Body of pancreas (tissue), 4 donors: ENCODE data around the gene AUTS2. TPM values are rescaled to one million over a fixed set of nuclear protein-coding genes. Genes with fewer than 3 reads are reported as not detected.

Experiments
- ATAC-seq: fragments of 150-250 bp; one replicate; pipeline ENCODE4 v1.9.1; 2016
- DNase-seq, 4 donors: peaks; one replicate each; pipeline ENCODE4 v3.0.0-alpha.2; 2019
- H3K27ac ChIP-seq, 4 donors: fragments of 200-600 bp; sonication (generic); 1 replicate in 3 of 4; 2 replicates in 1 of 4; pipeline versions ENCODE4 v1.5.1 to v1.6.1; 2016 to 2019; ENCODE audit warnings: mild to moderate bottlenecking in 1 of 4, mixed read lengths in 1 of 4, moderate library complexity in 1 of 4
- H3K27me3 ChIP-seq, 2 donors: fragments of 200-600 bp; sonication (generic); one replicate each; pipeline ENCODE4 v1.6.0; 2016; ENCODE audit warnings: mild to moderate bottlenecking in 1 of 2
- H3K36me3 ChIP-seq, 2 donors: fragments of 200-600 bp; sonication (generic); replicated peaks in 1 of 2; 2 replicates each; pipeline ENCODE4 v1.5.1; 2016; ENCODE audit warnings: low read depth in 2 of 2; ENCODE audit not compliant: insufficient read depth in 1 of 2
- H3K4me1 ChIP-seq: fragments of 200-600 bp; sonication (generic); one replicate; pipeline ENCODE4 v1.6.0; 2016
- H3K4me3 ChIP-seq, 2 donors: fragments of 200-600 bp; sonication (generic); 1 replicate in 1 of 2; 2 replicates in 1 of 2; pipeline ENCODE4 v1.5.1; 2016 to 2019
- H3K9me3 ChIP-seq, 3 donors: fragments of 200-600 bp; sonication (generic); 1 replicate in 2 of 3; 2 replicates in 1 of 3; pipeline ENCODE4 v1.5.1; 2016
- POLR2A ChIP-seq, 3 donors: fragments of 450-650 bp; IDR thresholded peaks; one replicate each; pipeline ENCODE4 v1.6.1; 2016; ENCODE audit warnings: antibody characterized with exemption in 3 of 3, mild to moderate bottlenecking in 2 of 3
- WGBS, 2 donors: methylation state at CpG; one replicate each; pipeline ENCODE4 v1.1.5; 2017; 5-methylcytosine and 5-hydroxymethylcytosine counted together
- intact Hi-C: fragments of 100-400 bp; cut with DNase I; formaldehyde crosslinking; loops from one replicate; pipeline ENCODE4 v1.15.1; 2023
- total RNA-seq, 2 donors: library from RNA; depleted of rRNA; stranded (reverse); fragments of >200 nt; gene quantifications; one replicate each; pipeline ENCODE4 v1.1.0, GENCODE V29; 2016
- TF ChIP-seq, protein P1 (sequence below), 7 experiments: fragments of 450-650 bp in 4 of 7; fragments of 200-600 bp in 3 of 7; sonication (generic) in 3 of 7; IDR thresholded peaks; one replicate each; pipeline ENCODE4 v1.5.1; 2016 to 2019; ENCODE audit warnings: antibody characterized with exemption in 7 of 7

AUTS2 gene
- total RNA-seq, 2 donors from 2014 or later, result 11.7 to 18.5 TPM

DNA sequence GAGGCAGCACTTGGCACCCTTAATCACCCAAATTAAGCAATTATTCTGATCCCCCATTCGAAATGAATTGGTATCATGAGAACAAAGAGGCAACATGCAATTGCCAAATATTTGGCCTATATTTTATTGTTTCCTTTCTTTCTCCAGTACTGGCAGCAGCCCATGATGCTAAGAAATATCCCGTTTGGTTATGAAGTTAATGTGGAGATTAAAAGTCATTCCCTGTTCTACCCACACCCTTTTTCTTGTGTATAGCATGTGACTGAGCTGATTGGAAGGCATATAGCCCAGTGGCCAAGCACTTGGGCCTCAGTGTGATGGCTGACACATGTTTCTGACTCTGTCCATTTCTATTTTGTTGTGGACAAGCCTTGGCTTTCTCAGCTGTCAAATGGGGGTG is 841.4 kb downstream of the AUTS2 start:
- TF ChIP-seq, protein P1, sequence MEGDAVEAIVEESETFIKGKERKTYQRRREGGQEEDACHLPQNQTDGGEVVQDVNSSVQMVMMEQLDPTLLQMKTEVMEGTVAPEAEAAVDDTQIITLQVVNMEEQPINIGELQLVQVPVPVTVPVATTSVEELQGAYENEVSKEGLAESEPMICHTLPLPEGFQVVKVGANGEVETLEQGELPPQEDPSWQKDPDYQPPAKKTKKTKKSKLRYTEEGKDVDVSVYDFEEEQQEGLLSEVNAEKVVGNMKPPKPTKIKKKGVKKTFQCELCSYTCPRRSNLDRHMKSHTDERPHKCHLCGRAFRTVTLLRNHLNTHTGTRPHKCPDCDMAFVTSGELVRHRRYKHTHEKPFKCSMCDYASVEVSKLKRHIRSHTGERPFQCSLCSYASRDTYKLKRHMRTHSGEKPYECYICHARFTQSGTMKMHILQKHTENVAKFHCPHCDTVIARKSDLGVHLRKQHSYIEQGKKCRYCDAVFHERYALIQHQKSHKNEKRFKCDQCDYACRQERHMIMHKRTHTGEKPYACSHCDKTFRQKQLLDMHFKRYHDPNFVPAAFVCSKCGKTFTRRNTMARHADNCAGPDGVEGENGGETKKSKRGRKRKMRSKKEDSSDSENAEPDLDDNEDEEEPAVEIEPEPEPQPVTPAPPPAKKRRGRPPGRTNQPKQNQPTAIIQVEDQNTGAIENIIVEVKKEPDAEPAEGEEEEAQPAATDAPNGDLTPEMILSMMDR (IDR thresholded peaks at IDR 0.05), result no peak
- TF ChIP-seq POLR2A (IDR thresholded peaks at IDR 0.05), result no peak
- no peak for ATAC-seq
- WGBS, 2 donors, result 62 to 69% methylated on average over 2 of the region's 2 CpGs

DNA sequence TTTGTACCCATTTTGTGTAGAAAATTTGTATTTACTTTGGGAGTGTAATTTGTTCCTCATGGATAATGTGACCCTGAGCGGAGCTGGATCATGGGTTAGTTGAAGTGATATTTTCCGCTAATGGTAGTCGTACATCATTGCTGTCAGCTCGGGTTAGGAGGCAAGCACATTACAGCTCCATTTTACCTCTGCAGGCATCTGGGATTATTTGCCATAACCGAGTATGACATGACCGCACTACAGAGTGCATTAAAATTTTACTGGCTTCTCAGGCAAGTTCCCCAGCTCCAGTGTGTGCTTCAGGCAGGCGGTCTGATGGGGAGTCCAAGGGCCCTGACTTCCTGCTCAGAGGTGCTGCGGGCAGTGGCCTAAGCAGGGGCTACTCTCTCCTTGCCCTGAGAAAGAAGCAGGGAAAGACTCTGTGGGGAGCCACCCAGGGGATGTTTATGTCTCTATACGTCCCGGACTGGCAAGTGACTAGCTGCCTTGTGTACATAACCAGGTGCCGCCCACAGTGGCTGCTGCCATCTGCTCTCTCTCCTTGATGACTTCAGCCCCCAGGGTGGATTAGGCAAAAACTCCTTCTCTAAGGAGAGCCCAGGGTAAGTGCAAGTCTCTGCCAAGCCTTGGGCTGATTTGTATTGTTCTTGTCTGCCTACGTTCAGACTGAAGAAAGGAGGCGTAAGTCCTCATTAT is 848.3 kb downstream of the AUTS2 start:
- intact Hi-C loops, result no loop called here
- no peak for ATAC-seq

More for the DNA sequence above, 841.4 kb downstream of the AUTS2 start:
- Histone ChIP-seq H3K27ac (no peak overlapping the region), H3K27me3 (no peaks in the 10 kb centered on the region), H3K9me3 (no peaks in the 10 kb centered on the region), H3K4me3 (no peak overlapping the region), H3K4me1 (no peaks in the 10 kb centered on the region), H3K36me3 (no peaks in the 10 kb centered on the region)
- no peak for DNase-seq
- intact Hi-C loops, result no loop called here

DNA sequence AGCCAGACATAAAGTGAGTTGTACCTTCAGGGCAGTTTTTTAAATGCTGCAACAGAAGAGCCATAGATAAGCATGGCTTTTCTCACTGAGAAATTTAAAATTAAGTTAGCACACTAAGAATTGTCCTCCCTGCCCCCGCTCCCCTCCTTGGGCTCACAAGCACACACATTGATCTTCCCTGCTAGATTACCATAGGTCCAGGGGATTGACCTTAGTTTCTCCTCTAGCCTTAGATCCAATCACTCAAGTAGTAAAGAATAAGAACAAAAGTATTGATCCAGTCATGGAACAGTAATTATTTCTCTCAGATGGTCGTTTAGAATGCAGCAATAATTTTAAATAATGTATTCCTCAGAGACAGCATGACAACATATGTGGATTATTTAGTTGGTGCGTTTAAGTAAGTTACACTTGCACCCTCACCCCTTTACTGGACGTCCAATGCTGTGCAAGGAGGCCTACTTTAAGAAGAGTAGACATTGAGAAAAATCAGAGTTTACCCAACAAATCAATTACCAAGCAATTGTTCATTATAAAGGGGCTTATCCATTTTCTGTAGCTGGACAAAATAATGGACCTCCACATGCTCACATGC is 850.1 kb downstream of the AUTS2 start:
- DNase-seq, result no peak
- no peaks in the 10 kb centered on the region for H3K9me3 ChIP-seq
- no peaks in the 10 kb centered on the region for H3K4me1 ChIP-seq
- intact Hi-C loops, result no loop called here
- H3K4me3 ChIP-seq, result no peak overlapping the region
- ATAC-seq, result no peak
- TF ChIP-seq, protein P1 (IDR thresholded peaks at IDR 0.05), result no peak
- no peak for TF ChIP-seq POLR2A (IDR thresholded peaks at IDR 0.05)
- no peaks in the 10 kb centered on the region for H3K36me3 ChIP-seq
- no peaks in the 10 kb centered on the region for H3K27me3 ChIP-seq
- 63 to 69% methylated on average over 4 of the region's 4 CpGs for WGBS, 2 donors
- no peak overlapping the region for H3K27ac ChIP-seq

More for the DNA sequence above, 848.3 kb downstream of the AUTS2 start:
- Histone ChIP-seq H3K27me3 (no peaks in the 10 kb centered on the region), H3K27ac (no peak overlapping the region), H3K9me3 (no peaks in the 10 kb centered on the region), H3K4me1 (no peaks in the 10 kb centered on the region), H3K4me3 (no peak overlapping the region), H3K36me3 (no peaks in the 10 kb centered on the region)
- WGBS, 2 donors, result 78 to 90% methylated on average over 10 to 13 of the region's 13 CpGs
- TF ChIP-seq, protein P1 (IDR thresholded peaks at IDR 0.05), result no peak
- TF ChIP-seq POLR2A (IDR thresholded peaks at IDR 0.05), result no peak
- no peak for DNase-seq

DNA sequence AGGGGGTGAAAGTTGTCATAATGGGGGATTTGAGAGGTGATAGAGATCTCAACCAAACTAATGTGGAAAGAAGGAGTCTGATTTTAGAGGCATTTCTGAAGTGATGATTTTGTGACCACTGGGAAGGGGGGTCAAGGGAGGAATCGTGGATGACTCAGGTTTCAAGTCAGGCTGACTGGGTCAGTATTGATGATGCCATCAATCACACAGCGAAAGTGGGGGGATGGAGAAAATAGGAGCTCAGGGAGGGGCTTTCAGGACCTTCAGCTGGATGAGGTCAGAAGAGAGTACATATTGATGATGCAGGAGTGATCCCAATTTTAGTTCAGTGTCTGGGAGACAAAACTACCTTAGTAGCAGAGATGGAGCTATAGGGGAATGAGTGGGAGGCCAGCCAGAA is 852.5 kb downstream of the AUTS2 start:
- H3K36me3 ChIP-seq, result no peaks in the 10 kb centered on the region
- WGBS, 2 donors, result 70 to 79% methylated on average over 2 of the region's 2 CpGs
- no peaks in the 10 kb centered on the region for H3K27me3 ChIP-seq
- no peaks in the 10 kb centered on the region for H3K4me1 ChIP-seq
- intact Hi-C loops, result no loop called here
- H3K27ac ChIP-seq, result no peak overlapping the region
- no peak for ATAC-seq
- TF ChIP-seq, protein P1 (IDR thresholded peaks at IDR 0.05), result no peak
- TF ChIP-seq POLR2A (IDR thresholded peaks at IDR 0.05), result no peak
- no peak for DNase-seq
- no peaks in the 10 kb centered on the region for H3K9me3 ChIP-seq
- no peak overlapping the region for H3K4me3 ChIP-seq

DNA sequence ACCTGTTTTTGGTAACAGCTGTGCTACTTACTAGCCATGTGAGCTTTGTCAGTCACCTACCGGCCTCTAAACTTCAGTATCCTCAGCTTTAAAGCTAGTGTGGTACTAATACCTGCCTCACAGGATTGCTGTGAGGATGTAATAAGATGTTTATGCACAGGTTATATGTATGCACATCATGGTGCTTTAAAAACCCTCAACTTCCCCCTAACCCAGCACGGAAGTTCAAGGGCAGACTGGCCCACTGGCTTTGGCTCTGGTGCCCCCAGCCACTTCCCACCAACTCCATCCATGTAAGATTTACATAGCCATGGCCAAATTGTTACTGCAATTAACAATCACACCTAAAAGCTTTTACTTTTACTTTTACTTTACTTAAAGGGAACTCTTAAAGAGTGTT is 857.6 kb downstream of the AUTS2 start:
- no peaks in the 10 kb centered on the region for H3K36me3 ChIP-seq
- H3K4me1 ChIP-seq, result peaks cover 10% of the 10 kb centered on the region
- WGBS, 2 donors, result 89% methylated on average over 2 of the region's 2 CpGs
- TF ChIP-seq, protein P1 (IDR thresholded peaks at IDR 0.05), result no peak
- TF ChIP-seq POLR2A (IDR thresholded peaks at IDR 0.05), result no peak
- no peaks in the 10 kb centered on the region for H3K9me3 ChIP-seq
- ATAC-seq (no peak), DNase-seq (no peak)
- H3K4me3 ChIP-seq, result no peak overlapping the region
- intact Hi-C loops, result no loop called here
- H3K27me3 ChIP-seq, result no peaks in the 10 kb centered on the region
- H3K27ac ChIP-seq, result no peak overlapping the region
